Measurements from ENCODE around the gene CDX1.

CDX1 gene

DNA sequence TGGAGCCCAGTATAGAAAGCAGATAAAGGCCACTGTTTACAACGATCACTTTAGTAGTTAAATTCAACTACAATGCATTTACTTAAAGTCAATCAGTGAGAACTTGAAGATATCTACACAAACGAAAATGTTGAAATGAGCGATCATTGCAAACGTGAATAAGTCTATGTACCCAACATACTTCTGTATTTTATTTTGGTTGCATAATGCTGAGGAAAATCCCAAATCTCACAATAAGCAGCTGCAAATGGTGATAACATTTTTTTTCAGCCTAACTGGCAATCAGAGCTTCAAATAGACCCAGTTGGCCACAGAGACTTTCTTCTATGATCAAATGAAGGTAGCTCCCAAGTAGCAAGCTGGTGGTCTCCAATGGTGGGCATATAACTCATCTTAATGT is 43.0 kb upstream of the CDX1 start:
- DNase-seq (ENCODE audit: low read depth): no peak
- H3K9me3 ChIP-seq (ENCODE audit: control insufficient read depth, low read length): no peaks in the 10 kb centered on the region
- peaks cover 93% of the 10 kb centered on the region for H3K36me3 ChIP-seq (ENCODE audit: control insufficient read depth, insufficient read depth, low read length, severe bottlenecking)
- no peak overlapping the region for H3K4me3 ChIP-seq (ENCODE audit: low read length)
- H3K4me1 ChIP-seq (ENCODE audit: control insufficient read depth, insufficient read depth, low read length): peaks cover 9% of the 10 kb centered on the region
- H3K9ac ChIP-seq (ENCODE audit: low read length): peak overlapping the region; percentile 1
- H3K27me3 ChIP-seq (replicated peaks; ENCODE audit: control insufficient read depth, insufficient read depth, low read length): no peaks in the 10 kb centered on the region

DNA sequence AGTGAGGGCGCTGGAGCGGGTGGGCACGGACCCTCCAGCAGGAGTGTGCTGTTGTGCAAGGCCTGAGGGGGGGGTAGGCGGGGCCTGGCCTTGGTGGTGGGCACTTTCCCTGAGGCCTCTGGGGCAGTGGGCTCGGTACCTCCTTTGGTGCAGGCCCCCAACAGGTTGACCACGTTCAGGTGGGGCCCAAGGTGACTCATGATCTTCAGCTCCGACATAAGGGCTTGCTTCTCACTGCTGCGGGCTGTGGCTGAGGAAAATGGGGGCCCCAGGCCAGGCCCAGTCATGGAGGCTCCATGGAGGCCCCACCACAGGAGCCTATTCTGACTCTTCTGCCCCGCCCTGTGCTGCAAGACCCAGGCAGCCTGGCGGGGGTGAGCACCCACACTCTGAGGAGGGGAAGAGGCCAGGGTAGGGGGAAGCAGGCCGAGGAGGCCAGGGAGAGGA is 42.4 kb upstream of the CDX1 start:
- H3K9me3 ChIP-seq (ENCODE audit: control insufficient read depth, low read length): no peaks in the 10 kb centered on the region
- H3K4me3 ChIP-seq (ENCODE audit: low read length): no peak overlapping the region
- H3K27me3 ChIP-seq (replicated peaks; ENCODE audit: control insufficient read depth, insufficient read depth, low read length): no peaks in the 10 kb centered on the region
- peaks cover 13% of the 10 kb centered on the region for H3K4me1 ChIP-seq (ENCODE audit: control insufficient read depth, insufficient read depth, low read length)
- no peak for DNase-seq (ENCODE audit: low read depth)
- peaks cover 93% of the 10 kb centered on the region for H3K36me3 ChIP-seq (ENCODE audit: control insufficient read depth, insufficient read depth, low read length, severe bottlenecking)
- no peak overlapping the region for H3K9ac ChIP-seq (ENCODE audit: low read length)

GRCh38 chr5:150124596-150124995 is 42.0 kb upstream of the CDX1 start:
- Histone ChIP-seq H3K27me3 (replicated peaks; ENCODE audit: control insufficient read depth, insufficient read depth, low read length) (no peaks in the 10 kb centered on the region), H3K4me1 (ENCODE audit: control insufficient read depth, insufficient read depth, low read length) (peaks cover 18% of the 10 kb centered on the region), H3K9me3 (ENCODE audit: control insufficient read depth, low read length) (no peaks in the 10 kb centered on the region), H3K4me3 (ENCODE audit: low read length) (no peak overlapping the region), H3K36me3 (ENCODE audit: control insufficient read depth, insufficient read depth, low read length, severe bottlenecking) (peaks cover 93% of the 10 kb centered on the region), H3K9ac (ENCODE audit: low read length) (no peak overlapping the region)
- no peak for DNase-seq (ENCODE audit: low read depth)

DNA sequence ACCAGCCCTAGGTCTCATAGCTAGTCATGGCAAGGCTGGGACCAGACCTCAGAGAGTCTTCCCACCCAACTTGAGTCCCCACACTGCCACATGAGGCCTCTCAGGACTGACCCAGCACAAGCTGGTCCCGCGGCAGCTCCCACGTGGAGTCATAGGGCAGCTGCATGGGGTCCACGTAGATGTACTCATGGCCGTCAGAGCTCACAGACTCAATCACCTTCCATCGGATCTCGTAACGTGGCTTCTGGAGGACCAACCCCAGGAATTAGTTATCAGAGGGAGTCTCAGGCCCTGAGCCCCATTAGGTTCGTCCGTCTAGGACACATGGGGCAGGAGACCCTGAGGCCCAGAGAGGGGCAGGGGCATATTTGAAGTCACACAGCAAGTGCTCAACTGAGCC is 41.2 kb upstream of the CDX1 start:
- no peak for DNase-seq (ENCODE audit: low read depth)

GRCh38 chr5:150126199-150126920 is 40.2 kb upstream of the CDX1 start:
- peak overlapping the region; percentile 33 for H3K9ac ChIP-seq (ENCODE audit: low read length)
- H3K4me3 ChIP-seq (ENCODE audit: low read length): no peak overlapping the region
- DNase-seq (ENCODE audit: low read depth): no peak
- peaks cover 92% of the 10 kb centered on the region for H3K36me3 ChIP-seq (ENCODE audit: control insufficient read depth, insufficient read depth, low read length, severe bottlenecking)
- H3K9me3 ChIP-seq (ENCODE audit: control insufficient read depth, low read length): no peaks in the 10 kb centered on the region
- H3K4me1 ChIP-seq (ENCODE audit: control insufficient read depth, insufficient read depth, low read length): peaks cover 34% of the 10 kb centered on the region
- H3K27me3 ChIP-seq (replicated peaks; ENCODE audit: control insufficient read depth, insufficient read depth, low read length): no peaks in the 10 kb centered on the region

More for the DNA sequence above, 41.2 kb upstream of the CDX1 start:
- peak overlapping the region; percentile 11 for H3K9ac ChIP-seq (ENCODE audit: low read length)
- H3K4me3 ChIP-seq (ENCODE audit: low read length): no peak overlapping the region
- peaks cover 92% of the 10 kb centered on the region for H3K36me3 ChIP-seq (ENCODE audit: control insufficient read depth, insufficient read depth, low read length, severe bottlenecking)
- H3K27me3 ChIP-seq (replicated peaks; ENCODE audit: control insufficient read depth, insufficient read depth, low read length): no peaks in the 10 kb centered on the region
- H3K4me1 ChIP-seq (ENCODE audit: control insufficient read depth, insufficient read depth, low read length): peaks cover 25% of the 10 kb centered on the region
- no peaks in the 10 kb centered on the region for H3K9me3 ChIP-seq (ENCODE audit: control insufficient read depth, low read length)

GRCh38 chr5:150126921-150127265 is 39.7 kb upstream of the CDX1 start:
- Histone ChIP-seq H3K36me3 (ENCODE audit: control insufficient read depth, insufficient read depth, low read length, severe bottlenecking) (peaks cover 92% of the 10 kb centered on the region), H3K4me3 (ENCODE audit: low read length) (no peak overlapping the region)

GRCh38 chr5:150129454-150129812 is 37.1 kb upstream of the CDX1 start:
- H3K36me3 ChIP-seq (ENCODE audit: control insufficient read depth, insufficient read depth, low read length, severe bottlenecking): peaks cover 89% of the 10 kb centered on the region
- DNase-seq (ENCODE audit: low read depth): no peak
- H3K9me3 ChIP-seq (ENCODE audit: control insufficient read depth, low read length): no peaks in the 10 kb centered on the region
- H3K4me1 ChIP-seq (ENCODE audit: control insufficient read depth, insufficient read depth, low read length): peaks cover 51% of the 10 kb centered on the region
- H3K4me3 ChIP-seq (ENCODE audit: low read length): no peak overlapping the region
- H3K9ac ChIP-seq (ENCODE audit: low read length): peak overlapping the region; percentile 48
- no peaks in the 10 kb centered on the region for H3K27me3 ChIP-seq (replicated peaks; ENCODE audit: control insufficient read depth, insufficient read depth, low read length)

More at GRCh38 chr5:150126921-150127265, 39.7 kb upstream of the CDX1 start:
- H3K9ac ChIP-seq (ENCODE audit: low read length): peak overlapping the region; percentile 33
- peaks cover 39% of the 10 kb centered on the region for H3K4me1 ChIP-seq (ENCODE audit: control insufficient read depth, insufficient read depth, low read length)
- H3K9me3 ChIP-seq (ENCODE audit: control insufficient read depth, low read length): no peaks in the 10 kb centered on the region
- DNase-seq (ENCODE audit: low read depth): no peak
- no peaks in the 10 kb centered on the region for H3K27me3 ChIP-seq (replicated peaks; ENCODE audit: control insufficient read depth, insufficient read depth, low read length)

- H3K36me3 ChIP-seq (ENCODE audit: control insufficient read depth, insufficient read depth, low read length, severe bottlenecking): peaks cover 92% of the 10 kb centered on the region
- no peaks in the 10 kb centered on the region for H3K9me3 ChIP-seq (ENCODE audit: control insufficient read depth, low read length)
- DNase-seq (ENCODE audit: low read depth): peak; percentile 87
- H3K27me3 ChIP-seq (replicated peaks; ENCODE audit: control insufficient read depth, insufficient read depth, low read length): no peaks in the 10 kb centered on the region
- no peak overlapping the region for H3K4me3 ChIP-seq (ENCODE audit: low read length)
- H3K4me1 ChIP-seq (ENCODE audit: control insufficient read depth, insufficient read depth, low read length): peaks cover 51% of the 10 kb centered on the region
- peak overlapping the region; percentile 48 for H3K9ac ChIP-seq (ENCODE audit: low read length)
These were observed 36.6 kb upstream of the CDX1 start for GRCh38 chr5:150129813-150130492.

GRCh38 chr5:150130493-150130922 is 36.1 kb upstream of the CDX1 start:
- H3K36me3 ChIP-seq (ENCODE audit: control insufficient read depth, insufficient read depth, low read length, severe bottlenecking): peaks cover 92% of the 10 kb centered on the region
- no peak overlapping the region for H3K4me3 ChIP-seq (ENCODE audit: low read length)
- no peaks in the 10 kb centered on the region for H3K27me3 ChIP-seq (replicated peaks; ENCODE audit: control insufficient read depth, insufficient read depth, low read length)
- no peak for DNase-seq (ENCODE audit: low read depth)
- H3K9me3 ChIP-seq (ENCODE audit: control insufficient read depth, low read length): no peaks in the 10 kb centered on the region
- H3K4me1 ChIP-seq (ENCODE audit: control insufficient read depth, insufficient read depth, low read length): peaks cover 56% of the 10 kb centered on the region
- H3K9ac ChIP-seq (ENCODE audit: low read length): peak overlapping the region; percentile 48

GRCh38 chr5:150131461-150131860 is 35.1 kb upstream of the CDX1 start:
- H3K36me3 ChIP-seq (ENCODE audit: control insufficient read depth, insufficient read depth, low read length, severe bottlenecking): peaks cover 91% of the 10 kb centered on the region
- H3K9me3 ChIP-seq (ENCODE audit: control insufficient read depth, low read length): no peaks in the 10 kb centered on the region
- no peak overlapping the region for H3K4me3 ChIP-seq (ENCODE audit: low read length)
- peak overlapping the region; percentile 66 for H3K9ac ChIP-seq (ENCODE audit: low read length)
- DNase-seq (ENCODE audit: low read depth): no peak
- no peaks in the 10 kb centered on the region for H3K27me3 ChIP-seq (replicated peaks; ENCODE audit: control insufficient read depth, insufficient read depth, low read length)
- H3K4me1 ChIP-seq (ENCODE audit: control insufficient read depth, insufficient read depth, low read length): peaks cover 57% of the 10 kb centered on the region

GRCh38 chr5:150131978-150132694 is 34.4 kb upstream of the CDX1 start:
- peaks cover 63% of the 10 kb centered on the region for H3K4me1 ChIP-seq (ENCODE audit: control insufficient read depth, insufficient read depth, low read length)
- peaks cover 84% of the 10 kb centered on the region for H3K36me3 ChIP-seq (ENCODE audit: control insufficient read depth, insufficient read depth, low read length, severe bottlenecking)
- H3K4me3 ChIP-seq (ENCODE audit: low read length): no peak overlapping the region
- DNase-seq (ENCODE audit: low read depth): no peak
- no peaks in the 10 kb centered on the region for H3K27me3 ChIP-seq (replicated peaks; ENCODE audit: control insufficient read depth, insufficient read depth, low read length)
- no peaks in the 10 kb centered on the region for H3K9me3 ChIP-seq (ENCODE audit: control insufficient read depth, low read length)
- peak overlapping the region; percentile 66 for H3K9ac ChIP-seq (ENCODE audit: low read length)

All from adipocyte (in vitro differentiated cells).